HepG2 (cell line): ENCODE measurements around the gene HES6. TPM values are rescaled to one million over a fixed set of nuclear protein-coding genes. Genes with fewer than 3 reads are reported as not detected.

Experiments used
- ARHGAP35 ChIP-seq: sonication (generic); formaldehyde crosslinking; IDR thresholded peaks from 2 replicates; pipeline ENCODE4 v1.9.0; 2022; ENCODE audit warnings: mild to moderate bottlenecking, inconsistent platforms, moderate library complexity, missing genetic modification reagents, borderline replicate concordance
- CHD4 ChIP-seq: fragments of 200-600 bp; sonication (generic); IDR thresholded peaks from 2 replicates; pipeline ENCODE4 v1.7.0; 2017; ENCODE audit warnings: mild to moderate bottlenecking, low read length, borderline replicate concordance
- ERF ChIP-seq: IDR thresholded peaks from 2 replicates; pipeline ENCODE4 v1.6.1; 2018; ENCODE audit warnings: missing biosample characterization, missing genetic modification reagents
- FIP1L1 ChIP-seq: fragments of 200-400 bp; formaldehyde crosslinking; IDR thresholded peaks from 2 replicates; pipeline ENCODE4 v1.6.1; 2018; ENCODE audit warnings: low read depth, mild to moderate bottlenecking, low read length, moderate library complexity, borderline replicate concordance; ENCODE audit not compliant: insufficient read depth
- HNRNPUL1 ChIP-seq: fragments of 200-400 bp; formaldehyde crosslinking; IDR thresholded peaks from 2 replicates; pipeline ENCODE4 v1.6.1; 2017; ENCODE audit warnings: low read depth, mild to moderate bottlenecking, low read length, moderate library complexity
- HOXA9 ChIP-seq: sonication (generic); formaldehyde crosslinking; IDR thresholded peaks from 2 replicates; pipeline ENCODE4 v1.8.1; 2022; ENCODE audit warnings: missing genetic modification reagents, mild to moderate bottlenecking, moderate library complexity, borderline replicate concordance
- NFYB ChIP-seq: sonication (generic); formaldehyde crosslinking; IDR thresholded peaks from 2 replicates; pipeline ENCODE4 v1.4.0; 2020; ENCODE audit warnings: missing genetic modification reagents
- NPAS2 ChIP-seq: sonication (generic); formaldehyde crosslinking; IDR thresholded peaks from 2 replicates; pipeline ENCODE4 v1.8.0; 2022; ENCODE audit warnings: mild to moderate bottlenecking, missing genetic modification reagents, borderline replicate concordance
- PLSCR1 ChIP-seq: sonication (generic); formaldehyde crosslinking; IDR thresholded peaks from 2 replicates; pipeline ENCODE4 v1.5.0; 2020; ENCODE audit warnings: missing genetic modification reagents, mild to moderate bottlenecking, borderline replicate concordance
- POLR2G ChIP-seq: fragments of 200-400 bp; formaldehyde crosslinking; IDR thresholded peaks from 2 replicates; pipeline ENCODE4 v1.6.1; 2018; ENCODE audit warnings: mild to moderate bottlenecking, low read depth, low read length, moderate library complexity
- PRDM4 ChIP-seq: sonication (generic); formaldehyde crosslinking; IDR thresholded peaks from 2 replicates; pipeline ENCODE4 v1.9.0; 2021; ENCODE audit warnings: missing genetic modification reagents, borderline replicate concordance
- RCOR2 ChIP-seq: IDR thresholded peaks from 2 replicates; pipeline ENCODE4 v1.6.1; 2016; ENCODE audit warnings: missing biosample characterization, missing genetic modification reagents
- RFX3 ChIP-seq: IDR thresholded peaks from 2 replicates; pipeline ENCODE4 v1.6.1; 2016; ENCODE audit warnings: missing biosample characterization, missing genetic modification reagents
- RFXANK ChIP-seq: IDR thresholded peaks from 2 replicates; pipeline ENCODE4 v1.6.1; 2016
- SALL2 ChIP-seq: sonication (generic); formaldehyde crosslinking; IDR thresholded peaks from 2 replicates; pipeline ENCODE4 v1.8.1; 2023; ENCODE audit warnings: mild to moderate bottlenecking, missing genetic modification reagents, inconsistent platforms
- SIN3B ChIP-seq: fragments of 150-350 bp; IDR thresholded peaks from 2 replicates; pipeline ENCODE4 v1.6.1; 2014; ENCODE audit warnings: low read length
- ZMAT5 ChIP-seq: sonication (generic); formaldehyde crosslinking; IDR thresholded peaks from 2 replicates; pipeline ENCODE4 v1.5.0; 2020; ENCODE audit warnings: mild to moderate bottlenecking, low read depth, missing genetic modification reagents, borderline replicate concordance
- ZNF10 ChIP-seq: sonication (generic); formaldehyde crosslinking; IDR thresholded peaks from 2 replicates; pipeline ENCODE4 v1.4.0; 2020; ENCODE audit warnings: mild to moderate bottlenecking, low read depth, missing genetic modification reagents, borderline replicate concordance
- ZNF30 ChIP-seq: sonication (generic); formaldehyde crosslinking; IDR thresholded peaks from 2 replicates; pipeline ENCODE4 v1.5.0; 2020; ENCODE audit warnings: mild to moderate bottlenecking, missing genetic modification reagents
- ZNF703 ChIP-seq: sonication (generic); formaldehyde crosslinking; IDR thresholded peaks from 2 replicates; pipeline ENCODE4 v1.5.1; 2020; ENCODE audit warnings: missing genetic modification reagents, mild to moderate bottlenecking, moderate library complexity, borderline replicate concordance
- ZNF839 ChIP-seq: sonication (generic); formaldehyde crosslinking; IDR thresholded peaks from 2 replicates; pipeline ENCODE4 v1.4.0; 2020; ENCODE audit warnings: missing genetic modification reagents, mild to moderate bottlenecking, borderline replicate concordance
- polyA plus RNA-seq, 8 experiments: library from polyadenylated mRNA; depleted of rRNA in 3 of 8; stranded (reverse) in 7 of 8; unstranded in 1 of 8; fragments of >200 nt; fragmentation: Illumina TruSeq in 4 of 8; extraction: Trizol in 4 of 8; gene quantifications; 2 replicates each; pipeline versions ENCODE4 v1.2.1 to v1.2.3, GENCODE V29; 2011 to 2016; ENCODE audit warnings: low read depth in 4 of 8, missing spikeins in 1 of 8, mixed read lengths in 1 of 8; ENCODE audit not compliant: insufficient read depth in 1 of 8
- total RNA-seq, 5 experiments: library from RNA; depleted of rRNA; stranded (reverse); fragments of >200 nt; fragmentation: Illumina TruSeq; extraction: Trizol; gene quantifications; 2 replicates each; pipeline ENCODE4 v1.2.3, GENCODE V29; 2016; ENCODE audit warnings: low read depth in 1 of 5
- TF ChIP-seq, protein P1 (sequence below): sonication (generic); formaldehyde crosslinking; conservative IDR thresholded peaks from 2 replicates; pipeline ENCODE4 v1.4.0; 2020; ENCODE audit warnings: missing genetic modification reagents
- TF ChIP-seq, protein P2 (sequence below): sonication (generic); formaldehyde crosslinking; IDR thresholded peaks from 2 replicates; pipeline ENCODE4 v1.8.0; 2022; ENCODE audit warnings: missing genetic modification reagents, low read depth, mild to moderate bottlenecking, borderline replicate concordance

HES6 gene
- total and polyA plus RNA-seq, 2 of the 13 experiments (the other 11 are each of a cell fraction or from before 2014, with no cell fraction given): 19.5 to 82.8 TPM

DNA sequence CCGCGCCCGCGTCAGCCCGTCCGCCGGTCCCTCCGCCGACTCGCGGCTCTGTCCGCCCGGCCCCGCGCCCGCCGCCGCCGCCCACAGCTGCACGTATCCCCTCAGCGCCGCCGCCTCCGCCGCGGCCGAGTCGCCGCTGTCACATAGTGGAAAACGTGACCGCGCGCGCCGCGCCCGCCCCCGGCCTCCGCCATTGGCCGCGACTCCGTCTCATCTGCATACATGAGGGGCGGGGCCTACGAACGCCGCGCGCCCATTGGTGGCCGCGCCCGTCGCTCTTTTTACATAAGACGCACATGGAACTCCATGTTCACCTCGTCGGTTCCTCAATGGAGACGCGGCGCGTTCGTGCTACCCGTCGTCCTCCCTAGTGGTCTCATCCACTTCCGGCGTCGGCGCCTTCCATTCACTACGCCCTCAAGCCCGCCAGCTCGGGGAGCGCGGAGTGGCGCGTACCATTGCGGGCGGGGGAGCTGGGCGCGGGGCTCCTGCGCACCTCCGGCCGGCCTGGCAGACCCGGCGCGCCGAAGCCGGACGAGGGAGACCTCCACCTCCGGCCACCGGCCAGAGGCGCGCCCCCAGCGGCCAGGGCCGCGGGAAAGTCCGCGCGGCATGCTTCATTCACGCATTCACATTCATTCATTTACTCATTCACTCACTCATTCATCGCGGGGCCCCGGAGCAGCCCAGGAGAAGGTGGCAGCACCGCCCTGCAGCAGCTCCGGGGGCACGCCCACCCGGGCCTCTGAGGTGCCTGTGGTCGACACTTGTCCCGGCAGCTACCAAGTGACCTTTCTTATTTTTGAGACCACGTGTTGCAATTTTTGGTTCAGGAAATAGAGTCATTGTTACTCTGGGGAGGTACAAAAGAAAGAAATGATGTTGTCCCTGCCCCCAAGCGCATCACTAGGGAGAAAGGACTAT, 49.1 kb upstream of the HES6 start (continued):
- TF ChIP-seq, protein P1, sequence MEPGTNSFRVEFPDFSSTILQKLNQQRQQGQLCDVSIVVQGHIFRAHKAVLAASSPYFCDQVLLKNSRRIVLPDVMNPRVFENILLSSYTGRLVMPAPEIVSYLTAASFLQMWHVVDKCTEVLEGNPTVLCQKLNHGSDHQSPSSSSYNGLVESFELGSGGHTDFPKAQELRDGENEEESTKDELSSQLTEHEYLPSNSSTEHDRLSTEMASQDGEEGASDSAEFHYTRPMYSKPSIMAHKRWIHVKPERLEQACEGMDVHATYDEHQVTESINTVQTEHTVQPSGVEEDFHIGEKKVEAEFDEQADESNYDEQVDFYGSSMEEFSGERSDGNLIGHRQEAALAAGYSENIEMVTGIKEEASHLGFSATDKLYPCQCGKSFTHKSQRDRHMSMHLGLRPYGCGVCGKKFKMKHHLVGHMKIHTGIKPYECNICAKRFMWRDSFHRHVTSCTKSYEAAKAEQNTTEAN (CRISPR knock-in tag): peak; percentile 58; the same call in 1 of the 2 replicates
- TF ChIP-seq ZNF703 (CRISPR knock-in tag): no peak
- peak; percentile 95 for TF ChIP-seq NFYB (CRISPR knock-in tag)
- peak; percentile 96; the same call in 1 of the 2 replicates for TF ChIP-seq ARHGAP35 (CRISPR knock-in tag)
- TF ChIP-seq HOXA9 (CRISPR knock-in tag): no peak
- 0 out of 2 replicates have a peak, but pooled peaks have one; percentile 44 for TF ChIP-seq RFXANK
- 0 out of 2 replicates have a peak, but pooled peaks have one; percentile 2 for TF ChIP-seq ZNF839 (CRISPR knock-in tag)
- no peak for TF ChIP-seq RFX3 (CRISPR knock-in tag)
- no peak for TF ChIP-seq PLSCR1 (CRISPR knock-in tag)
- no peak for TF ChIP-seq ZMAT5 (CRISPR knock-in tag)
- TF ChIP-seq ERF: peak; percentile 96
- TF ChIP-seq ZNF30 (CRISPR knock-in tag): no peak
- no peak for TF ChIP-seq PRDM4 (CRISPR knock-in tag)
- peak; percentile 99 for TF ChIP-seq NPAS2
- TF ChIP-seq, protein P2, sequence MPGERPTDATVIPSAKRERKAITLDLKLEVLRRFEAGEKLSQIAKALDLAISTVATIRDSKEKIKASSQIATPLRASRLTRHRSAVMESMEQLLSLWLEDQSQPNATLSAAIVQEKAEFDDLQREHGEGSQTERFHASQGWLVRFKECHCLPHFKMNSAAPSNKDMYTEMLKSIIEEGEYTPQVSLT (CRISPR knock-in tag): no peak
- peak; percentile 22; the same call in 1 of the 2 replicates for TF ChIP-seq SALL2 (CRISPR knock-in tag)
- TF ChIP-seq CHD4: no peak
- 0 out of 2 replicates have a peak, but pooled peaks have one; percentile 28 for TF ChIP-seq RCOR2 (CRISPR knock-in tag)
- TF ChIP-seq FIP1L1: 0 out of 2 replicates have a peak, but pooled peaks have one; percentile 68
- TF ChIP-seq POLR2G: peak; percentile 77
- TF ChIP-seq ZNF10: no peak
- TF ChIP-seq SIN3B: no peak
- TF ChIP-seq HNRNPUL1: no peak
